Fibroblast of skin of scalp (primary cell): Measurements from ENCODE around the gene PAQR5.
"Not testable (repeated sequence)": the region's sequence is repeated elsewhere in the genome, so short reads cannot be mapped to it uniquely, and the experiment has no call there.

Experiments used
- DNase-seq: peaks from one replicate; pipeline ENCODE4 v3.0.0-alpha.2; 2013

Gene PAQR5

DNA sequence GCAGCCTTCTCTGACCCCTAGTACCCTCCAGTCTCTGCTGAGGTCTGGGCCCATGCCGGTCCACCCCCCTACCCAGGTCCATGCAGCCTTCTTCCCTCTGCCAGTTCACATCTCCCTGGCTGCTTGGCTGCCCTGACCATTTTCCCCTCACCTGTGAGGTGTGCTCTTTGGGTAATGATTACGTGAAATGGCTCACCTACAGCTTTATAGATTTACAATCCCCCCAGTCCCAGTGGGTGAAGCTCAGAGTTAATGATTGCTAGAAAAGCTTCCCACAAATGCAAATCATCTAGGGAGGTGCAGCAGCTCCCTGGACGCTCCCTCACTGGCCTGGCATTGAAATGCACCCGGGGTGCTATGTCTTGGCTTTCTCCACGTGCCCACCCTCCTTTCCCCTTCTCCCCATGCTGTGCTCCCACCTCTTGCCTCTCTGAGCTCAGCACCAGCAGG lies 18.7 kb downstream of the PAQR5 start:
- DNase-seq: no peak

GRCh38 chr15:69318033-69318432 lies 19.3 kb downstream of the PAQR5 start:
- no peak for DNase-seq

- no peak for DNase-seq
Measured at GRCh38 chr15:69319384-69320375, 21.0 kb downstream of the PAQR5 start.

DNA sequence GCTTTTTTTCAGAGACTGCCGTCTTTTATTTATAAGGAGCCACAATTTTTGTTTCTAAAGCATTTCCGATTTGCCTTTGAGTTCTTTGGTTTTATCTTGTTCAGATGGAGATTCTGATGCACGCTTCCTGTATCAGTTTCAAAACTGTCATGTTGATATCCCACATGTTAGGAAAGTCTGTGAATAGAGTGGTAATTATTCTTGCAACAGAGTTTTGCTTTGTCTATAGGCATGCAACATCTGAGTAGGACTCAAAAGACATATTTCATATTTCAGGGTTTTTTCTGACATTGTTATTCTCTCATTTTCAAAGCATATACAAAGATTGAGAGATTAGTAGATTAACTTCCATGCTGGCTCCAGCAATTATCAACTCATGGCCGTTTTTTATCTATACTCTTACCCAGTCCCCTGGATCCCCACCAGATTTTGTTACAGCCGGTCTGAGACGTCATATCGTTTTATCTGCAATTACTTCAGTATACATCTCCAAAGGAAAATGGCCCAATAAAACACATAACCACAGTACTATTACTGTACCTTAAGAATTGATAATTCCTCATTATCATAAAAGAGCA lies 22.4 kb downstream of the PAQR5 start:
- no peak for DNase-seq

DNA sequence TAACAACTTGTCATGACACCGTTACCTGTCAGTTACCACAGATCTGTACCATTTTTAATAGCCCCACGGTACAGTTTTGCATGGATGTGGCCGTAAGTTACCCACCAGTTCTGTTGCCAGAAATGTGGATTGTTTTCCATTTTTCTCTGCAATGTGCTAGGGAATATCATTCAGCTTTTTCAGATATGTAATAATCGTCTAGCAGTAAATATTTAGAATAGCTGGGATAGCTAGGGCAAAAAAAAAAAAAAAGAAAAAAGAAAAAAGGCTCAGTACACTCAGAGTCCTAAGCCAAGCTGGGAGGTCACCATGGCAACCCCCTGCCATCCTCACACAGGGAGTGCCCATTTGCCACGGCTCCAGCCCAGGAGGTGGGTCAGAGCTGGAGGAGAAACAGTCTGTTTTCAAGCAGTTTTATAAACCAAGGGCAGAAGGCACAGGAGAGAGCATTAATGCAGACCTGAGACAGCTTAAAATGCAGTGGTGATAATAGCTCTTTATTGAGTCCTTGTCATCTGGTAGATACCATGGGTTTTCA lies 25.2 kb downstream of the PAQR5 start:
- DNase-seq: peak; percentile 47

GRCh38 chr15:69324565-69324964 lies 25.9 kb downstream of the PAQR5 start:
- no peak for DNase-seq

- DNase-seq: no peak
Measured at GRCh38 chr15:69325456-69325971, 26.8 kb downstream of the PAQR5 start.

DNA sequence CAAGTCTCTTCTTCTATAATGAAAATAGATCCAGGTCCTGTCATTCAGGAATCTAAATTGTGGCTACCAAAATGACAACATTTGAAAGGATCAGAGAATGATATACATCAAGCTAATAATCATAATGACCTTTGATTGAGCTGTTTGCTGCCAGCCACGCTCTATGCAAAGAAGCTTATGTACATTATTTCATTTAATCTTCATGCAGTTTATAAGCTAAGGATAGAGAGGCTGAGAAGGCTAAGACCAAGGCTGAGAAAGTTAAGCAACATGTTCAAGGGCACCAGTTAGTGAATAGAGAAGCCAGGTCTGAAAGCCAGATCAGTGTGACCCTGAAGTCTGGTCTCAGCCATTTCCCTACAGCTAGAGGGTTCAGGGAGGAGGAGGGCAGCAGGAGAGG lies 29.4 kb downstream of the PAQR5 start:
- DNase-seq: no peak

GRCh38 chr15:69328739-69329138 lies 30.0 kb downstream of the PAQR5 start:
- no peak for DNase-seq

DNA sequence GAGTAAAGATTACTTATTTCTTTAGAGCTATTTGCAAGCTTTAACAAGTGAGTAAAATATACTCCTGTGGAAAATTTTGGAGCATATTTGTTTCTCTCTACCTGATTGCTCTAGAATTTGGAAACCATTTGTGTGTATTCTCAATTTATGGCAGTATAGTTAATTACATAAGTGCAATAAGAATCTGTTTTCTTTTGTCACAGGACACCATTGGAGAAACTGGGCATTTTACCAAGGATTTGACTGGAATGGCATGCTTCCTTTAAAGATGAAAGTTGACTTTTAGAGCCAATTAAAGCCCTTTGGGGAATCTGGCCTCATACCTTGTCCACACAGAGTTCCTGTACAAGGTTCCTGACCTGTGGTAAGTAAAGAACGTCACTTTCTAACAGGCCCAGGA lies 38.4 kb downstream of the PAQR5 start:
- DNase-seq: peak; percentile 54

GRCh38 chr15:69338535-69339213 lies 40.0 kb downstream of the PAQR5 start:
- no peak for DNase-seq

DNA sequence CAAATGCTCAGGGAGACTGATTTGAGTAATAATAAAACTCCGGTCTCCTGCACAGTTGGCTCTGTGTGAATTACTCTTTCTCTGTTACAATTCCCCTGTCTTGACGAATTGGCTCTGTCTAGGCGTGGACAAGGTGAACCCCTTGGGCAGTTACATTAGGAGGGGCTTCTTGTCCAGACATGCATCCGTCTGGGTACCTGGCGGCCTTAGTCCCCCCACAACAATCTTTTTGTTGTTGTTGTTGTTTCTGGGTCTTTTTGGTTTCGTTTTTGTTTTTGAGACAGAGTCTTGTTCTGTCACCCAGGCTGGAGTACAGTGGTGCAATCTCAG lies 40.5 kb downstream of the PAQR5 start:
- DNase-seq: not testable (repeated sequence)

DNA sequence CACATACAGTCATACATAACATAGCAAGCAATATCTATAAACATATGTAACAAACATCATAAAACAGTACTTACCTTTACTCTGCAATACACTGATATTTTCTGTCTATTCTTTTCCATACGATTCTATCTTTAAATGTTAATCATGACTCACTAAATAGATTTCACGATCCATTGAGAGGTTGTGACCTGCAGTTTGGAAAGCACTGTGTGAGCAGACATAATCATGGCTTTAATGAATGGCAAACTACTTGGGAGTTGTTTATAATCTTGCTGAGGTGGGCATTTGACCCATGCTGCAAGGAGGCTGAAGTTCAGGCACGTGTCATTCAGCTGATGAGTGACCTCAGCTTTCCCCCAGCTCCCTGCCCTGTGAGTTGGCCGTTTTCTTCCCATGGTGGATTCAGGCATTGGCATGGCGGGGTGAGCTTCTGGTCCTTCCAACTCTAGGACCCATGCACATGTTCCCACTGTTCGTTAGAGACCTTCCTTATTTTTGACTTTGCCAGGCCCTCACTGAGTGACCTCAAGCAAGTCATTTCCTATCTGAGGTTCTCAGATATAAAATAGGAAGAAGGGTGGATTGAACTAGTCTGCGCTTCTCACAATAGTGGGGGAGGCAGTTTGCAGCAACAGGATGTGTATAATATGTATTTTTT lies 41.7 kb downstream of the PAQR5 start:
- no peak for DNase-seq

GRCh38 chr15:69341356-69341755 lies 42.6 kb downstream of the PAQR5 start:
- no peak for DNase-seq

GRCh38 chr15:69342460-69343076 lies 43.9 kb downstream of the PAQR5 start:
- DNase-seq: no peak

DNA sequence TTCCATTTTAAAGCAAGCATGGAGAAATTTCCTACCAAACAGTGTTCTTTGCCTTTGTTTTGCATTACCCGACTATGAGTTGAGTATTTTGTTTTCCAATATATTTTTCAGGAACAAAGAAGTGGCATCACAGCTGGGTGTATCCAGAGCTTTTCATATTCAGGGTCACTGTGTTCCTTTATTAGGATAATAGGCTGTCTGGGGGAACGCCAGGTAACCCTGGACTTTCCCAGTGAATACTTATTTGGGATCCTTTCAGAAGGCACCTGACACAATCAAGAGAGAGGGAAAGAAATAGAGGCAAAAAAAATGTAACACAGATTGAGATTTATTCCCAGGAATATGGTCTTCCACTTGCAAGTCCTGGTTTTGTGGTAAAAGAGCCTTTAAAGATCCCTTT lies 44.4 kb downstream of the PAQR5 start:
- DNase-seq: no peak

DNA sequence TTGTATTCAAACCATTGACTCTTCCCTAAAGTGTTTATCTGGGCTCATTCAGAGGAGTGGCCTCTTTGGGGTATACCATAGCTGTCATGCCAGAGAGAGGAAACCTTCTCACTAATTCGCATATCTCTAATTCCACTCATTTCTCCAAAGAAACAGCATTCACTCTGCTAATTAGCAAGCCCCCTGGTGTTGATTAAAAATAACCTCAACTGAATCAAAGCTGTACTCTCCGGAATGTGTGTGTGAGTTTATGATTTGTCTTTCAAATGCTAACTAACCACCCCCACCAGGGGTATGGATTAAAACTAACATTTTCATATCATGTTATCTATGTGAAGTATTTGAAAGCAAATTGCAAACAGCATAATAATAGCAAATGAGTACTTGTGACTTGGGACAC lies 45.5 kb downstream of the PAQR5 start:
- DNase-seq: peak; percentile 35

- DNase-seq: peak; percentile 73
Measured at GRCh38 chr15:69346112-69346511, 47.4 kb downstream of the PAQR5 start.

DNA sequence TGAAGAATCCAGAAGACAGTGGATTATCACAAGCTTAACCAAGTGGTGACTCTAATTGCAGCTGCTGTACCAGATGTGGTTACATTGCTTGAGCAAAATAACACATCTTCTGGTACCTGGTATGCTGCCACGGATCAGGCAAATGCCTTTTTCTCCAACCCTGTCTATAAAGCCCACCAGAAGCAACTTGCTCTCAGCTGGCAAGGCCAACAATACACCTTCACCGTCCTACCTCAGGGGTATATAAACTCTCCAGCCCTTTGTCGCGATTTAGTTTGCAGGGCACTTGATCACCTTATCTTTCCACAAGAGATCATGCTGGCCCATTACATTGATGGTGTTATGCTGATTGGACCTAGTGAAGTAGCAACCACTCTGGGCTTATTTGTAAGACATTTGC lies 52.6 kb downstream of the PAQR5 start:
- DNase-seq: no peak

- DNase-seq: no peak
Measured at GRCh38 chr15:69351884-69352283, 53.2 kb downstream of the PAQR5 start.

DNA sequence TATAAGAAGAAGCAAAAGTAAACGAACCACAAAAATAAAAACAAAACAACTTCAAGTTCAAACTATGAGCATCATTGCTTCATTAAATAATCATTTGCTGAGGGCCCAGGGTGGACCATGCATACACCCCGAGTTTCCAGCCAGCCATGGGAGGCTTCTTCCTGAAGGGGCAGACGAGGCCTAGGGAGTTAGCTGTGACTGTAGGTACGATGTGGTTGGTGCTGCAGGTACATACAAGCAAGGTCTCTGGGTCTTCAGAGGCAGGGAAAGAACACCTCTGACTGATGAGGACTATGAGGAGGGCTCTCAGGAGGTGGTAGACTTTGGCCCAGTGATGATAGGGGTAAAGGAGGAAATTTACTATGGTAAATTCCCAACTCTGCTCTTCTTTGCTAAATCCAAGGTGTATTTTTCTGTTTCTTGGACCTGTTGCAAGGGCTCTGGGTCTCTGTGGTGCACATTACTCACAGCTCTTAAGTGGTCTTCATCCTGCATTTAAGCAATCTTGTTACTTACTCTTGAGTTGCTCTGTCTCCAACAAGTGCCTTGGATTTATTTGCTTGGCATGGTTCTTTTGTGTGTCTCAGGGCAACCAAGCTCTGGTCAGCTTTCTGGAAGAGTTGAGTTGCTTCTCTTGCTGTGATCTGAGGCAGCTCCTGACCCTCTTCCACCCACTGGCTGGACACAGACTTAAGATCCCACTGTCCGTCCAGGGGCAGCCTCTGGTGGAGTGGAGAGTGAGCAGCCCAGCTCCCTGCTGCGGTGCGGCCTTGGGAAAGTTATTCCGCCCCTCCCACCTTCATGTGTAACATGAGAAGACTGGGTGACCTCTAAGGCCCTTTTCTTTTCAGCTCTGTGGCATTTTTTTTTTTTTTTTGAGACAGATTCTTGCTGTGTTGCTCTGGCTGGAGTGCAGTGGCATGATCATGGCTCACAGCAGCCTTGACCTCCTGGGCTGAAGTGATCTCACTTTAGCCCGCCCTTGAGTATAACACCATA lies 59.4 kb downstream of the PAQR5 start:
- DNase-seq: peak; percentile 18
